SK-N-SH (cell line): Measurements from ENCODE around the gene EVI2A. TPM values are rescaled to one million over a fixed set of nuclear protein-coding genes. Genes with fewer than 3 reads are reported as not detected.

Experiments used
- CTCF ChIA-PET: fragments of 300-600, 350-600 bp; formaldehyde crosslinking; extraction: SDS; loops from one replicate; lab custom pipeline; 2021; lab: Yijun Ruan, JAX
- POLR2A ChIA-PET: fragments of 350-600 bp; sonication (Branson Sonifier 250); formaldehyde crosslinking; extraction: SDS; loops from one replicate; lab custom pipeline; 2020; ENCODE audit warnings: antibody characterized with exemption, inconsistent platforms; lab: Yijun Ruan, JAX
- DNase-seq: peaks from one replicate; pipeline ENCODE4 v3.0.0; 2012
- H2AFZ ChIP-seq: fragments of 200-600 bp; sonication (generic); 2 replicates; pipeline ENCODE4 v1.8.1; 2016; ENCODE audit warnings: antibody characterized with exemption, mild to moderate bottlenecking, low read depth
- H3F3A ChIP-seq: fragments of 200-600 bp; sonication (generic); replicated peaks from 2 replicates; pipeline ENCODE3; 2016; ENCODE audit warnings: antibody characterized with exemption, mild to moderate bottlenecking; ENCODE audit not compliant: insufficient read depth
- H3K27ac ChIP-seq, 2 experiments: fragments of 200-500 bp in 1 of 2; fragments of 200-600 bp in 1 of 2; sonication (Bioruptor generic) in 1 of 2; sonication (generic), shearing (Covaris generic) in 1 of 2; 2 replicates each; pipeline versions ENCODE4 v1.5.1 to v1.6.1; 2014 to 2016; ENCODE audit warnings: low read depth in 2 of 2, inconsistent platforms in 1 of 2, low read length in 1 of 2, mild to moderate bottlenecking in 1 of 2, mixed read lengths in 1 of 2
- H3K27me3 ChIP-seq: fragments of 200-600 bp; sonication (generic), shearing (Covaris generic); 2 replicates; pipeline ENCODE4 v1.6.1; 2016; ENCODE audit warnings: mixed run types; ENCODE audit not compliant: insufficient read depth
- H3K36me3 ChIP-seq, 2 experiments: fragments of 200-500 bp in 1 of 2; fragments of 200-600 bp in 1 of 2; sonication (Bioruptor generic) in 1 of 2; sonication (generic) in 1 of 2; replicated peaks in 1 of 2; 2 replicates each; pipeline versions ENCODE3 to v1.5.1; 2014 to 2016; ENCODE audit warnings: low read length in 1 of 2, mild to moderate bottlenecking in 1 of 2; ENCODE audit not compliant: insufficient read depth in 2 of 2, control insufficient read depth in 1 of 2
- H3K4me1 ChIP-seq, 2 experiments: fragments of 200-500 bp in 1 of 2; fragments of 200-600 bp in 1 of 2; sonication (Bioruptor generic) in 1 of 2; sonication (generic), shearing (Covaris generic) in 1 of 2; 2 replicates each; pipeline versions ENCODE4 v1.5.1 to v1.6.1; 2014 to 2016; ENCODE audit warnings: low read depth in 1 of 2, low read length in 1 of 2, mixed run types in 1 of 2; ENCODE audit not compliant: insufficient read depth in 2 of 2, control insufficient read depth in 1 of 2
- H3K4me2 ChIP-seq: fragments of 200-600 bp; sonication (generic), shearing (Covaris generic); 2 replicates; pipeline ENCODE4 v1.6.1; 2017; ENCODE audit warnings: mixed run types
- H3K4me3 ChIP-seq, 2 experiments: fragments of 200-500 bp in 1 of 2; fragments of 200-600 bp in 1 of 2; sonication (Bioruptor generic) in 1 of 2; sonication (generic), shearing (Covaris generic) in 1 of 2; 2 replicates each; pipeline versions ENCODE4 v1.5.1 to v1.8.1; 2014 to 2016; ENCODE audit warnings: low read depth in 2 of 2, inconsistent platforms in 1 of 2, low read length in 1 of 2, mild to moderate bottlenecking in 1 of 2, mixed read lengths in 1 of 2, moderate library complexity in 1 of 2
- H3K79me2 ChIP-seq: fragments of 200-600 bp; sonication (generic); 2 replicates; pipeline ENCODE4 v1.8.1; 2017; ENCODE audit warnings: mild to moderate bottlenecking; ENCODE audit not compliant: insufficient read depth
- H3K9ac ChIP-seq: fragments of 200-600 bp; sonication (generic); 2 replicates; pipeline ENCODE4 v1.6.1; 2017; ENCODE audit warnings: mixed run types
- H3K9me2 ChIP-seq: fragments of 200-600 bp; sonication (generic); 2 replicates; pipeline ENCODE4 v1.6.1; 2017; ENCODE audit warnings: mixed run types
- H3K9me3 ChIP-seq: fragments of 200-600 bp; sonication (generic); 2 replicates; pipeline ENCODE4 v1.6.1; 2017; ENCODE audit warnings: mixed run types, mild to moderate bottlenecking, moderate library complexity
- H4K20me1 ChIP-seq: fragments of 200-600 bp; sonication (generic); 2 replicates; pipeline ENCODE4 v1.6.1; 2017; ENCODE audit warnings: mild to moderate bottlenecking, mixed run types; ENCODE audit not compliant: insufficient read depth
- CHD2 ChIP-seq: fragments of 150-350 bp; IDR thresholded peaks from 2 replicates; pipeline ENCODE4 v1.6.1; 2018; ENCODE audit warnings: low read length; ENCODE audit not compliant: partially characterized antibody
- EP300 ChIP-seq, 2 experiments: IDR thresholded peaks; 2 replicates each; pipeline versions ENCODE4 v1.4.0 to v1.6.1; 2012; ENCODE audit warnings: borderline replicate concordance in 1 of 2, low read depth in 1 of 2, low read length in 1 of 2
- EZH2phosphoT487 ChIP-seq: fragments of 200-600 bp; sonication (generic); IDR thresholded peaks from 2 replicates; pipeline ENCODE4 v1.6.1; 2017; ENCODE audit warnings: low read depth, mixed run types, mild to moderate bottlenecking, antibody characterized with exemption, moderate library complexity, borderline replicate concordance
- FOSL2 ChIP-seq: IDR thresholded peaks from 2 replicates; pipeline ENCODE4 v1.4.0; 2012; ENCODE audit warnings: low read depth, mild to moderate bottlenecking, moderate library complexity, borderline replicate concordance
- FOXJ3 ChIP-seq: sonication (generic); formaldehyde crosslinking; IDR thresholded peaks from 2 replicates; pipeline ENCODE4 v1.5.1; 2020; ENCODE audit warnings: mild to moderate bottlenecking, missing genetic modification reagents
- FOXM1 ChIP-seq: IDR thresholded peaks from 2 replicates; pipeline ENCODE4 v1.4.0; 2012; ENCODE audit warnings: low read depth, mild to moderate bottlenecking
- GABPA ChIP-seq: IDR thresholded peaks from 2 replicates; pipeline ENCODE4 v1.4.0; 2012; ENCODE audit warnings: low read depth, mild to moderate bottlenecking
- MXI1 ChIP-seq: IDR thresholded peaks from 2 replicates; pipeline ENCODE4 v1.6.1; 2012; ENCODE audit warnings: mild to moderate bottlenecking, low read depth, low read length, improper control_type of control experiment
- NRF1 ChIP-seq: IDR thresholded peaks from 2 replicates; pipeline ENCODE4 v1.6.1; 2012; ENCODE audit warnings: low read depth, mild to moderate bottlenecking, low read length
- RAD21 ChIP-seq: IDR thresholded peaks from 2 replicates; pipeline ENCODE4 v1.6.1; 2012; ENCODE audit warnings: mild to moderate bottlenecking, low read length
- RFX5 ChIP-seq: IDR thresholded peaks from 2 replicates; pipeline ENCODE4 v1.6.1; 2012; ENCODE audit warnings: mild to moderate bottlenecking, improper control_type of control experiment, low read length
- RXRA ChIP-seq: IDR thresholded peaks from 2 replicates; pipeline ENCODE4 v1.4.0; 2012; ENCODE audit warnings: low read depth, mild to moderate bottlenecking, borderline replicate concordance
- TCF12 ChIP-seq: IDR thresholded peaks from 2 replicates; pipeline ENCODE4 v1.4.0; 2012
- USF2 ChIP-seq: fragments of 150-350 bp; IDR thresholded peaks from 2 replicates; pipeline ENCODE4 v1.6.1; 2017; ENCODE audit warnings: antibody characterized with exemption, low read length, low read depth, borderline replicate concordance
- WGBS: methylation state at CpG from one replicate; pipeline ENCODE4 v1.1.6; 2017; ENCODE audit warnings: low lambda C conversion rate; 5-methylcytosine and 5-hydroxymethylcytosine counted together
- polyA plus RNA-seq, 3 experiments: library from polyadenylated mRNA; depleted of rRNA; stranded (reverse); fragments of >200 nt; gene quantifications; 2 replicates each; pipeline ENCODE4 v1.2.3, GENCODE V29; 2012
- TF ChIP-seq, protein P1 (sequence below): IDR thresholded peaks from 2 replicates; pipeline ENCODE4 v1.4.0; 2012; ENCODE audit warnings: low read depth

EVI2A gene
- polyA plus RNA-seq, 1 of the 3 experiments (the other 2 are of a cell fraction), result 1.3 TPM

- Histone ChIP-seq H3K79me2 (no peaks in the 10 kb centered on the region), H2AFZ (no peak overlapping the region), H3K4me2 (no peak overlapping the region), H3F3A (peaks cover 4% of the 10 kb centered on the region), H3K4me3 (no peak overlapping the region), H4K20me1 (no peaks in the 10 kb centered on the region), H3K4me1 (no peaks in the 10 kb centered on the region; a peak in 1 of 4 replicates), H3K27ac (no peak overlapping the region), H3K27me3 (no peaks in the 10 kb centered on the region), H3K36me3 (peaks cover 16 to 38% of the 10 kb centered on the region in 2 experiments), H3K9me3 (no peaks in the 10 kb centered on the region), H3K9ac (no peak overlapping the region), H3K9me2 (0 out of 2 replicates have a peak, but pooled peaks cover 4% of the 10 kb centered on the region)
- ChIA-PET POLR2A (no interaction called here), CTCF (interaction anchor here (1.4 kb wide), 1 partner anchor 24 kb away, joined by 4 read pairs; no protein-coding TSS in a partner anchor)
- DNase-seq, result no peak
- 97% methylated on average over 2 of the region's 2 CpGs for WGBS
- TF ChIP-seq GABPA (no peak), TCF12 (no peak), FOSL2 (no peak), FOXM1 (no peak), RAD21 (no peak), NRF1 (no peak), MXI1 (no peak), USF2 (no peak), RFX5 (no peak), RXRA (no peak), EZH2phosphoT487 (no peak), FOXJ3 (CRISPR knock-in tag) (no peak), CHD2 (no peak), EP300 (IDR thresholded peaks at IDR 0.05; ENCODE audit: borderline replicate concordance in 1 of 2, low read depth in 1 of 2, low read length in 1 of 2) (no peak)
- TF ChIP-seq, protein P1, sequence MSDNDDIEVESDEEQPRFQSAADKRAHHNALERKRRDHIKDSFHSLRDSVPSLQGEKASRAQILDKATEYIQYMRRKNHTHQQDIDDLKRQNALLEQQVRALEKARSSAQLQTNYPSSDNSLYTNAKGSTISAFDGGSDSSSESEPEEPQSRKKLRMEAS, result no peak
These were observed 25.3 kb downstream of the EVI2A start for GRCh38 chr17:31296142-31296541.

- Histone ChIP-seq H4K20me1 (no peaks in the 10 kb centered on the region), H3K27ac (no peak overlapping the region; a peak in 1 of 4 replicates), H2AFZ (no peak overlapping the region), H3F3A (peaks cover 4% of the 10 kb centered on the region), H3K4me3 (no peak overlapping the region), H3K9me3 (no peaks in the 10 kb centered on the region), H3K79me2 (no peaks in the 10 kb centered on the region), H3K4me1 (no peaks in the 10 kb centered on the region; a peak in 1 of 4 replicates), H3K9me2 (0 out of 2 replicates have a peak, but pooled peaks cover 4% of the 10 kb centered on the region), H3K36me3 (peaks cover 16 to 35% of the 10 kb centered on the region in 2 experiments), H3K4me2 (no peak overlapping the region), H3K9ac (no peak overlapping the region), H3K27me3 (no peaks in the 10 kb centered on the region)
- ChIA-PET POLR2A (no interaction called here), CTCF (interaction anchor here (1.4 kb wide), 1 partner anchor 24 kb away, joined by 4 read pairs; no protein-coding TSS in a partner anchor)
- 95% methylated on average over 1 of the region's 1 CpG for WGBS
- no peak for DNase-seq
- TF ChIP-seq, protein P1, result no peak
These were observed 25.9 kb downstream of the EVI2A start for GRCh38 chr17:31295489-31295871.
